SIG-M5 treated with dmso at 0.1 percent for 504 hours (cell line): ENCODE measurements around the gene SLAIN1.
"Not testable (repeated sequence)": the region's sequence is repeated elsewhere in the genome, so short reads cannot be mapped to it uniquely, and the experiment has no call there.

Experiments
- DNase-seq: peaks from one replicate; lab custom pipeline; 2025; ENCODE audit not compliant: unreplicated experiment; lab: John Stamatoyannopoulos, UW

The SLAIN1 gene

GRCh38 chr13:77697217-77698103 is at the start of gene SLAIN1:
SLAIN1 (plus strand) TSS chr13:77697687; CDS start chr13:77697914, 227 bp downstream.
- peak; percentile 84 for DNase-seq

- DNase-seq, result no peak
Observed at GRCh38 chr13:77650409-77650808, 47.1 kb upstream of the SLAIN1 start.

GRCh38 chr13:77653301-77653700 is 44.2 kb upstream of the SLAIN1 start:
- DNase-seq, result peak; percentile 8

GRCh38 chr13:77660016-77660415 is 37.5 kb upstream of the SLAIN1 start:
- DNase-seq, result not testable (repeated sequence)

GRCh38 chr13:77660841-77661250 is 36.6 kb upstream of the SLAIN1 start:
- no peak for DNase-seq

GRCh38 chr13:77662301-77662700 is 35.2 kb upstream of the SLAIN1 start:
- DNase-seq, result not testable (repeated sequence)

- DNase-seq, result not testable (repeated sequence)
Observed at GRCh38 chr13:77662831-77663230, 34.7 kb upstream of the SLAIN1 start.

- no peak for DNase-seq
Observed at GRCh38 chr13:77674852-77675251, 22.6 kb upstream of the SLAIN1 start.

GRCh38 chr13:77678691-77679235 is 18.7 kb upstream of the SLAIN1 start:
- no peak for DNase-seq

- no peak for DNase-seq
Observed at GRCh38 chr13:77687799-77688198, 9.7 kb upstream of the SLAIN1 start.

- DNase-seq, result no peak
Observed at GRCh38 chr13:77691871-77692270, 5.6 kb upstream of the SLAIN1 start.

- DNase-seq, result no peak
Observed at GRCh38 chr13:77692746-77693448, 4.6 kb upstream of the SLAIN1 start.

GRCh38 chr13:77693449-77693940 is 4.0 kb upstream of the SLAIN1 start:
- DNase-seq, result no peak

- DNase-seq, result no peak
Observed at GRCh38 chr13:77696006-77696878, 1.2 kb upstream of the SLAIN1 start.

- DNase-seq, result peak; percentile 41
Observed at GRCh38 chr13:77696879-77697216, 639 bp upstream of the SLAIN1 start.

- DNase-seq, result peak; percentile 72
Observed at GRCh38 chr13:77698201-77699058, 943 bp downstream of the SLAIN1 start.

- no peak for DNase-seq
Observed at GRCh38 chr13:77699059-77699680, 1.7 kb downstream of the SLAIN1 start.

GRCh38 chr13:77701305-77701704 is 3.8 kb downstream of the SLAIN1 start:
- no peak for DNase-seq

GRCh38 chr13:77702366-77702765 is 4.9 kb downstream of the SLAIN1 start:
- DNase-seq, result no peak
